Heart right ventricle (tissue), 16 donors: Measurements from ENCODE around the gene SLC3A2. TPM values are rescaled to one million over a fixed set of nuclear protein-coding genes. Genes with fewer than 3 reads are reported as not detected.

Experiments used
- ATAC-seq, 8 donors: fragments of 200-7000 bp; cut with Tn5 transposase; one replicate each; pipeline ENCODE4 v1.9.1; 2020; ENCODE audit warnings: mild to moderate bottlenecking in 8 of 8, moderate library complexity in 8 of 8, moderate number of reproducible peaks in 1 of 8
- DNase-seq, 2 donors: peaks; one replicate each; pipeline ENCODE4 v3.0.0-alpha.2; 2020
- H3K27ac ChIP-seq, 10 donors: fragments of 200-600 bp; sonication (generic) in 2 of 10; one replicate each; pipeline versions ENCODE4 v1.5.0 to v1.8.0; 2020 to 2022; ENCODE audit warnings: mild to moderate bottlenecking in 3 of 10
- H3K27me3 ChIP-seq, 7 donors: fragments of 200-600 bp; one replicate each; pipeline ENCODE4 v1.8.0; 2021 to 2022; ENCODE audit warnings: mild to moderate bottlenecking in 2 of 7
- H3K36me3 ChIP-seq, 9 donors: fragments of 200-600 bp; sonication (generic) in 1 of 9; one replicate each; pipeline versions ENCODE4 v1.5.0 to v1.8.0; 2020 to 2022; ENCODE audit warnings: mild to moderate bottlenecking in 2 of 9
- H3K4me1 ChIP-seq, 9 donors: fragments of 200-600 bp; sonication (generic) in 1 of 9; one replicate each; pipeline versions ENCODE4 v1.5.0 to v1.8.0; 2020 to 2022; ENCODE audit warnings: mild to moderate bottlenecking in 4 of 9
- H3K4me3 ChIP-seq, 10 donors: fragments of 200-600 bp; sonication (generic) in 2 of 10; one replicate each; pipeline versions ENCODE4 v1.5.0 to v1.8.0; 2020 to 2022; ENCODE audit warnings: mild to moderate bottlenecking in 7 of 10, moderate library complexity in 2 of 10
- H3K9me3 ChIP-seq, 11 donors: fragments of 200-600 bp in 10 of 11; sonication (generic) in 2 of 11; one replicate each; pipeline versions ENCODE4 v1.5.0 to v1.8.0; 2013 to 2022; ENCODE audit warnings: mild to moderate bottlenecking in 2 of 11, control low read depth in 1 of 11, moderate library complexity in 1 of 11
- CTCF ChIP-seq, 9 donors: fragments of 200-600 bp; sonication (generic) in 2 of 9; IDR thresholded peaks; one replicate each; pipeline versions ENCODE4 v1.5.0 to v1.8.0; 2021 to 2022; ENCODE audit warnings: antibody characterized with exemption in 9 of 9, mild to moderate bottlenecking in 5 of 9, moderate library complexity in 1 of 9
- WGBS, 2 donors: extraction: QIAGEN DNeasy Blood & Tissue Kit; methylation state at CpG; one replicate each; pipeline ENCODE4 v1.1.7; 2013; ENCODE audit warnings: inconsistent platforms in 1 of 2; 5-methylcytosine and 5-hydroxymethylcytosine counted together
- intact Hi-C, 10 donors: fragments of 100-400 bp; cut with DNase I; formaldehyde crosslinking; loops; one replicate each; pipeline versions ENCODE4 v1.11.1 to v1.14.2; 2022
- polyA plus RNA-seq, 2 donors: library from polyadenylated mRNA; stranded (reverse); fragments of 200-250 nt; gene quantifications; one replicate each; pipeline ENCODE4 v1.2.3, GENCODE V29; 2013
- total RNA-seq, 10 donors: library from RNA; stranded (reverse); fragmentation: NEBNext Ultra II Directional in 3 of 10; extraction: Animal tissue kit (Norgen Biotek cat#: 25700) in 3 of 10; gene quantifications; one replicate each; pipeline versions ENCODE4 v1.2.1 to v1.2.4, GENCODE V29; 2021 to 2023
- donor health status: Arrhythmogenic right ventricular cardiomyopathy.
- donor health status: ischemic (EF 13 %, LVEDD 7.1; RV severe dilation, severe dysfunction).
- donor health status: healthy with polysubstance abuse.
- donor health status: DM: no; HTN: yes; CAD: no.
- donor health status: DM: no; HTN: no; CAD: no.
- donor health status: ischemic (EF 25% LVEDD 6.9; RV normal size, moderate dysfunction).
- donor health status: ischemic (EF 25% LVEDD 5.7; RV mildly dilated, moderate dysfunction).
- donor health status: healthy.
- donor health status: DM: yes; HTN: yes; CAD: no.
- donor health status: Ischemic cardiomyopathy.
- donor health status: ischemic (EF 35%, LVEDD 5.7; RV mildly dilated, moderate dysfunction).
- donor health status: nonischemic (EF 11% LVEDD 7.7; RV severe dilation, severe dysfunction).
- donor health status: DM: yes; HTN: yes; CAD: no.
- donor health status: PGD.
- donor health status: ischemic (EF 29% LVEDD 5.4; RV normal size, mild dysfunction).
- donor health status: nonischemic (EF 23%, LVEDD 6.1; RV moderate dilation, normal function).

SLC3A2 gene
- total and polyA plus RNA-seq, 12 donors, result 32.0 to 110 (median 42.6) TPM

- no peak for ATAC-seq
- no peak for TF ChIP-seq CTCF (IDR thresholded peaks at IDR 0.05)
- H3K4me3 ChIP-seq, result no peak overlapping the region
- intact Hi-C loops, result loop anchor here in 1 of 10 donors (2.0 kb wide), 1 partner anchor 112 kb away; no protein-coding TSS in a partner anchor
- peaks cover 4 to 27% (median 15%) of the 10 kb centered on the region in 9 donors for H3K4me1 ChIP-seq
- no peaks in the 10 kb centered on the region for H3K36me3 ChIP-seq
- no peaks in the 10 kb centered on the region for H3K9me3 ChIP-seq
- H3K27ac ChIP-seq, result peak overlapping the region in 2 of 10 donors; percentile 48 to 83
- no peaks in the 10 kb centered on the region for H3K27me3 ChIP-seq
- no peak for DNase-seq
- WGBS, 2 donors, result 95 to 97% methylated on average over 27 of the region's 27 CpGs
Measured at GRCh38 chr11:62910141-62910882, 29.6 kb downstream of the SLC3A2 start.

GRCh38 chr11:62911137-62912130, 30.7 kb downstream of the SLC3A2 start:
- peaks cover 4 to 24% (median 12%) of the 10 kb centered on the region in 9 donors for H3K4me1 ChIP-seq
- H3K36me3 ChIP-seq, result no peaks in the 10 kb centered on the region
- H3K27me3 ChIP-seq, result no peaks in the 10 kb centered on the region
- ATAC-seq (no peak), DNase-seq (no peak)
- WGBS, 2 donors, result 86 to 88% methylated on average over 14 of the region's 14 CpGs
- no peaks in the 10 kb centered on the region for H3K9me3 ChIP-seq
- no peak for TF ChIP-seq CTCF (IDR thresholded peaks at IDR 0.05)
- H3K27ac ChIP-seq, result no peak overlapping the region
- no peak overlapping the region for H3K4me3 ChIP-seq
- intact Hi-C loops, result loop anchor here in 1 of 10 donors (2.0 kb wide), 1 partner anchor 111 kb away; no protein-coding TSS in a partner anchor

- ATAC-seq (no peak), DNase-seq (no peak)
- Histone ChIP-seq H3K4me1 (peaks cover 4 to 19% (median 12%) of the 10 kb centered on the region in 9 donors), H3K27ac (no peak overlapping the region), H3K4me3 (no peak overlapping the region), H3K27me3 (no peaks in the 10 kb centered on the region), H3K9me3 (no peaks in the 10 kb centered on the region), H3K36me3 (no peaks in the 10 kb centered on the region)
- intact Hi-C loops, result no loop called here
- 88 to 92% methylated on average over 3 of the region's 3 CpGs for WGBS, 2 donors
- TF ChIP-seq CTCF (IDR thresholded peaks at IDR 0.05), result no peak
Measured at GRCh38 chr11:62912268-62912667, 31.6 kb downstream of the SLC3A2 start.

DNA sequence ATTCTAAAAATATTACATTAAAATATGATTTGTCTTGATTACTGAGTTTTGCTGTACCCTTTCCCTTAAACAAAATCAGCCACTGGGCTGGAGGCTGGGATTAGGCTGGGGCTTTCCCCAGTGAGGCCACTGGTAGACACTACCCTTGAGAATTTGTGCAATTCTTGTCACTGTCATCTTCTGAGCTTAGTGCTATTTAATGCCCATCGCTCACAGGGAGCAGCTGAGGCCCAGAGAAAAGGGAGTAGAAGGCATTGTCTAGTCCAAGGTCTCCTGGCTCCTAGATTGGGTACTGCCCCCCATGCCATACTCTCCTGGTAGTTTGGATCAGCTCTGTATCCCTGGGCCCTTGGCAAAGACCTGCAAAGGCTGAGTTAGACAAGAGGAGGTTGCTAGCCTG, 33.7 kb downstream of the SLC3A2 start:
- intact Hi-C loops, result no loop called here
- ATAC-seq, result no peak
- Histone ChIP-seq H3K4me1 (peaks cover 0 to 6% (median 3%) of the 10 kb centered on the region in 9 donors), H3K27ac (no peak overlapping the region), H3K4me3 (no peak overlapping the region), H3K36me3 (no peaks in the 10 kb centered on the region), H3K9me3 (no peaks in the 10 kb centered on the region), H3K27me3 (no peaks in the 10 kb centered on the region)
- no peak for DNase-seq
- no peak for TF ChIP-seq CTCF (IDR thresholded peaks at IDR 0.05)
- WGBS, 2 donors, result 80 to 89% methylated on average over 1 of the region's 1 CpG
